HepG2 (cell line): Measurements from ENCODE around the gene CBLC. TPM values are rescaled to one million over a fixed set of nuclear protein-coding genes. Genes with fewer than 3 reads are reported as not detected.
A peak's percentile ranks its signal among the peaks of the same experiment; 100 is the strongest.

Source experiments
- AGO1 ChIP-seq: fragments of 200-400 bp; formaldehyde crosslinking; IDR thresholded peaks from 2 replicates; pipeline ENCODE4 v1.6.1; 2017; ENCODE audit warnings: mild to moderate bottlenecking, low read depth, low read length, moderate library complexity; ENCODE audit not compliant: poor library complexity, severe bottlenecking
- ARHGAP35 ChIP-seq: sonication (generic); formaldehyde crosslinking; IDR thresholded peaks from 2 replicates; pipeline ENCODE4 v1.9.0; 2022; ENCODE audit warnings: mild to moderate bottlenecking, inconsistent platforms, moderate library complexity, missing genetic modification reagents, borderline replicate concordance
- ARID4A ChIP-seq: sonication (generic); formaldehyde crosslinking; IDR thresholded peaks from 2 replicates; pipeline ENCODE4 v1.5.0; 2020; ENCODE audit warnings: mild to moderate bottlenecking, missing genetic modification reagents, borderline replicate concordance
- CBX5 ChIP-seq: sonication (generic); formaldehyde crosslinking; IDR thresholded peaks from 2 replicates; pipeline ENCODE4 v1.4.0; 2020; ENCODE audit warnings: missing genetic modification reagents, borderline replicate concordance
- HNRNPH1 ChIP-seq: fragments of 200-400 bp; formaldehyde crosslinking; optimal IDR thresholded peaks from 2 replicates; pipeline ENCODE3; 2017; ENCODE audit warnings: mild to moderate bottlenecking, low read depth, low read length
- HOXA7 ChIP-seq: sonication (generic); formaldehyde crosslinking; IDR thresholded peaks from 2 replicates; pipeline ENCODE4 v1.8.1; 2022; ENCODE audit warnings: mild to moderate bottlenecking, missing genetic modification reagents, moderate library complexity
- KAT2B ChIP-seq: fragments of 150-350 bp; IDR thresholded peaks from 2 replicates; pipeline ENCODE4 v1.6.1; 2014; ENCODE audit warnings: low read depth, low read length, borderline replicate concordance
- NFE2L2 ChIP-seq: fragments of 150-350 bp; IDR thresholded peaks from 2 replicates; pipeline ENCODE4 v1.6.1; 2014; ENCODE audit warnings: low read length
- SMARCC2 ChIP-seq: fragments of 450-650 bp; IDR thresholded peaks from 2 replicates; pipeline ENCODE4 v1.6.1; 2017; ENCODE audit warnings: antibody characterized with exemption, mild to moderate bottlenecking
- UBTF ChIP-seq: sonication (generic); formaldehyde crosslinking; IDR thresholded peaks from 2 replicates; pipeline ENCODE4 v1.4.0; 2020; ENCODE audit warnings: mild to moderate bottlenecking, missing genetic modification reagents
- ZNF34 ChIP-seq: sonication (generic); formaldehyde crosslinking; IDR thresholded peaks from 2 replicates; pipeline ENCODE4 v1.4.0; 2020; ENCODE audit warnings: mild to moderate bottlenecking, missing genetic modification reagents, borderline replicate concordance
- ZNF367 ChIP-seq: sonication (generic); formaldehyde crosslinking; IDR thresholded peaks from 2 replicates; pipeline ENCODE4 v1.4.0; 2020; ENCODE audit warnings: missing genetic modification reagents, borderline replicate concordance
- ZNF460 ChIP-seq: sonication (generic); formaldehyde crosslinking; IDR thresholded peaks from 2 replicates; pipeline ENCODE4 v1.5.1; 2020; ENCODE audit warnings: missing genetic modification reagents, mild to moderate bottlenecking, borderline replicate concordance
- ZNF780A ChIP-seq: sonication (generic); formaldehyde crosslinking; IDR thresholded peaks from 2 replicates; pipeline ENCODE4 v1.8.0; 2022; ENCODE audit warnings: mild to moderate bottlenecking, missing genetic modification reagents, moderate library complexity
- polyA plus RNA-seq, 8 experiments: library from polyadenylated mRNA; depleted of rRNA in 3 of 8; stranded (reverse) in 7 of 8; unstranded in 1 of 8; fragments of >200 nt; fragmentation: Illumina TruSeq in 4 of 8; extraction: Trizol in 4 of 8; gene quantifications; 2 replicates each; pipeline versions ENCODE4 v1.2.1 to v1.2.3, GENCODE V29; 2011 to 2016; ENCODE audit warnings: low read depth in 4 of 8, missing spikeins in 1 of 8, mixed read lengths in 1 of 8; ENCODE audit not compliant: insufficient read depth in 1 of 8
- total RNA-seq, 5 experiments: library from RNA; depleted of rRNA; stranded (reverse); fragments of >200 nt; fragmentation: Illumina TruSeq; extraction: Trizol; gene quantifications; 2 replicates each; pipeline ENCODE4 v1.2.3, GENCODE V29; 2016; ENCODE audit warnings: low read depth in 1 of 5
- TF ChIP-seq, protein P1 (sequence below): sonication (generic); formaldehyde crosslinking; IDR thresholded peaks from 2 replicates; pipeline ENCODE4 v1.5.0; 2020; ENCODE audit warnings: mild to moderate bottlenecking, missing genetic modification reagents
- TF ChIP-seq, protein P2 (sequence below): IDR thresholded peaks from 2 replicates; pipeline ENCODE4 v1.6.1; 2016; ENCODE audit warnings: missing compliant biosample characterization, missing genetic modification reagents, borderline replicate concordance

CBLC gene
- total and polyA plus RNA-seq, 2 of the 13 experiments (the other 11 are each of a cell fraction or from before 2014, with no cell fraction given) = 1.8 to 2.6 TPM

- TF ChIP-seq, protein P1, sequence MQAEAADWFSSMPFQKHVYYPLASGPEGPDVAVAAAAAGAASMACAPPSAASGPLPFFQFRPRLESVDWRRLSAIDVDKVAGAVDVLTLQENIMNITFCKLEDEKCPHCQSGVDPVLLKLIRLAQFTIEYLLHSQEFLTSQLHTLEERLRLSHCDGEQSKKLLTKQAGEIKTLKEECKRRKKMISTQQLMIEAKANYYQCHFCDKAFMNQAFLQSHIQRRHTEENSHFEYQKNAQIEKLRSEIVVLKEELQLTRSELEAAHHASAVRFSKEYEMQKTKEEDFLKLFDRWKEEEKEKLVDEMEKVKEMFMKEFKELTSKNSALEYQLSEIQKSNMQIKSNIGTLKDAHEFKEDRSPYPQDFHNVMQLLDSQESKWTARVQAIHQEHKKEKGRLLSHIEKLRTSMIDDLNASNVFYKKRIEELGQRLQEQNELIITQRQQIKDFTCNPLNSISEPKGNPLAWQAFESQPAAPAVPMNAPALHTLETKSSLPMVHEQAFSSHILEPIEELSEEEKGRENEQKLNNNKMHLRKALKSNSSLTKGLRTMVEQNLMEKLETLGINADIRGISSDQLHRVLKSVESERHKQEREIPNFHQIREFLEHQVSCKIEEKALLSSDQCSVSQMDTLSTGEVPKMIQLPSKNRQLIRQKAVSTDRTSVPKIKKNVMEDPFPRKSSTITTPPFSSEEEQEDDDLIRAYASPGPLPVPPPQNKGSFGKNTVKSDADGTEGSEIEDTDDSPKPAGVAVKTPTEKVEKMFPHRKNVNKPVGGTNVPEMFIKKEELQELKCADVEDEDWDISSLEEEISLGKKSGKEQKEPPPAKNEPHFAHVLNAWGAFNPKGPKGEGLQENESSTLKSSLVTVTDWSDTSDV (CRISPR knock-in tag) = no peak
- TF ChIP-seq, protein P2, sequence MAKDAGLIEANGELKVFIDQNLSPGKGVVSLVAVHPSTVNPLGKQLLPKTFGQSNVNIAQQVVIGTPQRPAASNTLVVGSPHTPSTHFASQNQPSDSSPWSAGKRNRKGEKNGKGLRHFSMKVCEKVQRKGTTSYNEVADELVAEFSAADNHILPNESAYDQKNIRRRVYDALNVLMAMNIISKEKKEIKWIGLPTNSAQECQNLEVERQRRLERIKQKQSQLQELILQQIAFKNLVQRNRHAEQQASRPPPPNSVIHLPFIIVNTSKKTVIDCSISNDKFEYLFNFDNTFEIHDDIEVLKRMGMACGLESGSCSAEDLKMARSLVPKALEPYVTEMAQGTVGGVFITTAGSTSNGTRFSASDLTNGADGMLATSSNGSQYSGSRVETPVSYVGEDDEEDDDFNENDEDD (CRISPR knock-in tag) = peak; percentile 25; the same call in 1 of the 2 replicates
- TF ChIP-seq ZNF34 (CRISPR knock-in tag) (0 out of 2 replicates have a peak, but pooled peaks have one; percentile 47), AGO1 (no peak), ZNF367 (CRISPR knock-in tag) (no peak), ARHGAP35 (CRISPR knock-in tag) (no peak), SMARCC2 (no peak), ARID4A (CRISPR knock-in tag) (peak; percentile 4; the same call in 1 of the 2 replicates), ZNF460 (no peak), ZNF780A (no peak), HNRNPH1 (no peak), CBX5 (CRISPR knock-in tag) (no peak), UBTF (CRISPR knock-in tag) (peak; percentile 65; the same call in 1 of the 2 replicates), HOXA7 (no peak), NFE2L2 (no peak), KAT2B (no peak)
These were observed 29.1 kb upstream of the CBLC start, which contains the start of gene BCL3 (continued) for GRCh38 chr19:44748426-44749254.
